ENCODE measurements around the gene ABI2. TPM values are rescaled to one million over a fixed set of nuclear protein-coding genes. Genes with fewer than 3 reads are reported as not detected.
"Not testable (repeated sequence)": the region's sequence is repeated elsewhere in the genome, so short reads cannot be mapped to it uniquely, and the experiment has no call there.

The ABI2 gene
- 33.5 and 58.3 TPM in 2 replicates for total RNA-seq

DNA sequence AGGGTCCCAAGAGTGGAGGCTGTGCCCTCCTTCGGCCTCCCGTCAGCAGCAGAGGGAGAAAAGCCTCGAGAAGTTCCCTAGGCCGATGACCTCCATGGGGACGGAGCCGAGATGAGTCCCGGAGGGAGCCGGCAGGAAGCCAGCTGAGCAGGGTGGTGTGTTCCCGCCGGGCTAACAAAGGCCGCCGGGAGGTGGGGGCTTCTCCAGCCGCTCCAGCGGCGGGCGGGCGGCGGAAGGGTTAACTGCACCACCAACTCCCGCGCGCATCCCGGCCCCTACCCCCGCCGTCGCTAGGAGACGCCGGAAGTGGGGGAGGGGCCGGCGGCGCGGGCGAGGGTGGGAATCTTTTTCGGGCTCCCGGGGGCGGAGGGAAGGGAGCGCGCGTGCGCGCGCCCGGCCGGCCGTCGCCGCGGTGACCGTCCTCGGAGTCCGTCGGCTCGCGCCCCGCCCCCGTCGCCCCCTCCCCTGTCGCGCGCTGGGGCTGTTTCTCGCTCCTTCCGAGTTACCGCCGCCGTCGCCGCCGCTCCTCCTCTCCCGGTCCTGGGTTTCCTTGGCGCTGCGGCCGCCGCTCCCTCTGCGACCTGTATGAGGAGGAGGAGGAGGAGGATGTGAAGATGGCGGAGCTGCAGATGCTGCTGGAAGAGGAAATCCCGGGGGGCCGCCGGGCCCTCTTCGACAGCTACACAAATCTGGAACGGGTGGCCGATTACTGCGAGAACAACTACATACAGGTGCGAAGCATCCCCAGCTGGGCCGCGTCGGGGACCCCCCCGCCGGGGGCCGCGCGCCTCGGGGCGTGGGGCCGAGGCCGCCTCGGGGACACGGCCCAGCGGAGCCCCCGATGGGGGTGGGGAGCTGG is at the start of gene ABI2:
Gene ABI2, plus strand, starts transcription at position 494 of the 859 bp plus-strand sequence. Its CDS starts 121 bp downstream, at position 615.
- TF ChIP-seq, protein P1, sequence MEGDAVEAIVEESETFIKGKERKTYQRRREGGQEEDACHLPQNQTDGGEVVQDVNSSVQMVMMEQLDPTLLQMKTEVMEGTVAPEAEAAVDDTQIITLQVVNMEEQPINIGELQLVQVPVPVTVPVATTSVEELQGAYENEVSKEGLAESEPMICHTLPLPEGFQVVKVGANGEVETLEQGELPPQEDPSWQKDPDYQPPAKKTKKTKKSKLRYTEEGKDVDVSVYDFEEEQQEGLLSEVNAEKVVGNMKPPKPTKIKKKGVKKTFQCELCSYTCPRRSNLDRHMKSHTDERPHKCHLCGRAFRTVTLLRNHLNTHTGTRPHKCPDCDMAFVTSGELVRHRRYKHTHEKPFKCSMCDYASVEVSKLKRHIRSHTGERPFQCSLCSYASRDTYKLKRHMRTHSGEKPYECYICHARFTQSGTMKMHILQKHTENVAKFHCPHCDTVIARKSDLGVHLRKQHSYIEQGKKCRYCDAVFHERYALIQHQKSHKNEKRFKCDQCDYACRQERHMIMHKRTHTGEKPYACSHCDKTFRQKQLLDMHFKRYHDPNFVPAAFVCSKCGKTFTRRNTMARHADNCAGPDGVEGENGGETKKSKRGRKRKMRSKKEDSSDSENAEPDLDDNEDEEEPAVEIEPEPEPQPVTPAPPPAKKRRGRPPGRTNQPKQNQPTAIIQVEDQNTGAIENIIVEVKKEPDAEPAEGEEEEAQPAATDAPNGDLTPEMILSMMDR (IDR thresholded peaks at IDR 0.05; ENCODE audit: insufficient read depth, low read depth, low read length) = no peak
- H3K4me3 ChIP-seq (ENCODE audit: low read depth, low read length) = peak within 1 kb of the TSS; percentile 80
- peak; percentile 77 for DNase-seq (ENCODE audit: low read depth)

DNA sequence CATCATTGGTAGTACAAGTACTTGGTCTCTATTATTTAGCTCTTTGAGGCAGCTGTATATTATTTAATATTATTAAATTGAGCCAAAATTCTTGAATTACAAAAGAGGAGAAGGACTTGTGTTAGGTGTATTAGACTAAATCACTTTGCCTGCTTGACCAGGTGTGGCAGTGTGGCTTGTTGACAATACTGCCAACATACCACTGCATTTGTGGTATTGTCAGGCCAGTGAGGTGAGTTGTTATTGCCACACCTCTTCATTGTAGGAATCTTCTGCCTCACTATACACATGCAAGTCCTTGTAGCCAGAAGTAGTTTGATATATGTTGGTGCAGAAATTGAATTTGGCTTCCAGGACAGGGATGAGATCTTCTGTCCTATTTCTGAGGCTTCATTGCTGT is 48.9 kb upstream of the ABI2 start:
- TF ChIP-seq, protein P1 (IDR thresholded peaks at IDR 0.05; ENCODE audit: insufficient read depth, low read depth, low read length) = no peak
- no peak overlapping the region for H3K4me3 ChIP-seq (ENCODE audit: low read depth, low read length)
- DNase-seq (ENCODE audit: low read depth) = no peak

DNA sequence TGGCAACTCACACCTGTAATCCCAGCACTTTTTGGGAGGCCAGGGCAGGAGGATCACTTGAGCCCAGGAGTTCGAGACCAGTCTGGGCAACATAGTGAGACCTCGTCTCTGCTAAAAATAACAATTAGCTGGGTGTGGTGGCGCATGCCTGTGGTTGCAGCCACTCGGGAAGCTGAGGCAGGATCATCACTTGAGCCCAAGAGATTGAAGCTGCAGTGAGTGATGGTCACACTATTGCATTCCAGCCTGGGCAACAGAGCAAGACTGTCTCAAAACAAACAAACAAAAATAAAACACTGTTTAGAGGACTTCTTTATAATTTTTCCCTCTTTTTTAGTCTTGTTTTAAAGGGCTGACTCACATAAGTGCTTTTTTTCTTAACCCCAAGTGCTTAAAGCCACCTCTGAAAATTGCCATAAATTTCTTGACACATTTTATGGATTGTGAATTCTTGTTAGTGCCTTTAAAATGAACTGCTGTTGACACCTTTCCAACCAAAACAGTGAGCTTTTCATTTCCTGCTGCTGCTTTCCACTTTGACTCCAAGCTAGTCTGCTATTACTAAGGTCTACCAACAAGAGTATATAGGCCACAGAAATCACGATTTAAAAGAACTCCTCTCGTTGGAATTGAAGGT is 47.6 kb upstream of the ABI2 start:
- TF ChIP-seq, protein P1 (IDR thresholded peaks at IDR 0.05; ENCODE audit: insufficient read depth, low read depth, low read length) = no peak
- peak; percentile 84 for DNase-seq (ENCODE audit: low read depth)
- no peak overlapping the region for H3K4me3 ChIP-seq (ENCODE audit: low read depth, low read length)

DNA sequence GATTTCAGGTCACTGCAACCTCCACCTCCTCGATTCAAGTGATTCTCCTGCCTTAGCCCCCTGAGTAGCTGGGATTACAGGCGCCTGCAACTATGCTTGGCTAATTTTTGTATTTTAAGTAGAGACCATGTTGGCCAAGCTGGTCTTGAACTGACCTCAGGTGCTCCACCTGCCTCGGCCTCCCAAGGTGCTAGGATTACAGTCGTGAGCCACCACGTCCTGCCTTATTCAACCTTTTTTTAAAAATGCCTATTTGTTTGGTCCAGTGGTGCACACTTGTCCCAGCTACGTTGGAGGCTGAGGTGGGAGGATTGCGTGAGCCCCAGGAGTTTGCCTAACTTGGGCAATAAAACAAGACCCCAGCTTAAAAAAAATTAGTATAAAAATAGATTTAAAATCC is 46.1 kb upstream of the ABI2 start:
- no peak for DNase-seq (ENCODE audit: low read depth)
- no peak overlapping the region for H3K4me3 ChIP-seq (ENCODE audit: low read depth, low read length)
- TF ChIP-seq, protein P1 (IDR thresholded peaks at IDR 0.05; ENCODE audit: insufficient read depth, low read depth, low read length) = no peak

DNA sequence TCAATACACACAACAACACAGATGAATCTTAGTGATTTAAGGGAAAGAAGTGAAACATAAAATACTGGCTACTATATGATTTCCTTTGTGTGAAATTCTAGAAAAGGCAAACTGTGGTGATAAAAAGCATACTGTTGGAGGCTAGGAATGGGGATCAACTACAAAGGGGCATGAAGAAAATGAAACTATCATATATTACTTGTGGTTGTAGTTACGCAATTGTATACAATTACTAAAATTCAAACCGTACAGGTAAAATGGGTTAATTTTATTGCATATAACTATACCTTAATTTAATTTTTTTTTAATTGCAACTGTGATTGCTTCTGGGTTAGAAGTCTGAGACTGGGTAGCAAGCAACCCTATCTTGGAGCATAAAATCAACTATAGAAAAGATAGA is 41.7 kb upstream of the ABI2 start:
- DNase-seq (ENCODE audit: low read depth) = no peak
- TF ChIP-seq, protein P1 (IDR thresholded peaks at IDR 0.05; ENCODE audit: insufficient read depth, low read depth, low read length) = no peak
- H3K4me3 ChIP-seq (ENCODE audit: low read depth, low read length) = no peak overlapping the region

DNA sequence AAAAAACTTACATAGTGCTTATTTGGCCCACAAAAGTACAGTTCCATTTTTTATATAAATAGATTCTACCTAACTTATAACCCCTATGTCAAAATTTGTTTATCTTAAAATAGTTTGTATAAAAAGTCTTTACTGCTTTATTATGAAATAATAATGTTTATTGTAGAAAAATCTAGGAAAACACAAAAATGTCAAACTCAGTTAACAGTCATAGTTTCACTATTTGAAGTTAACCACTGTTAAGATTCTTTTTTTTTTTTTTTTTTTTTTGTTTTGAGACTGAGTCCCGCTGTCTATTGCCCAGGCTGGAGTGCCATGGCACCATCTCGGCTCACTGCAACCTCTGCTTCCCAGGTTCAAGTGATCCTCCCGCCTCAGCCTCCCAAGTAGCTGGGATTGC is 26.5 kb upstream of the ABI2 start:
- TF ChIP-seq, protein P1 (IDR thresholded peaks at IDR 0.05; ENCODE audit: insufficient read depth, low read depth, low read length) = no peak

DNA sequence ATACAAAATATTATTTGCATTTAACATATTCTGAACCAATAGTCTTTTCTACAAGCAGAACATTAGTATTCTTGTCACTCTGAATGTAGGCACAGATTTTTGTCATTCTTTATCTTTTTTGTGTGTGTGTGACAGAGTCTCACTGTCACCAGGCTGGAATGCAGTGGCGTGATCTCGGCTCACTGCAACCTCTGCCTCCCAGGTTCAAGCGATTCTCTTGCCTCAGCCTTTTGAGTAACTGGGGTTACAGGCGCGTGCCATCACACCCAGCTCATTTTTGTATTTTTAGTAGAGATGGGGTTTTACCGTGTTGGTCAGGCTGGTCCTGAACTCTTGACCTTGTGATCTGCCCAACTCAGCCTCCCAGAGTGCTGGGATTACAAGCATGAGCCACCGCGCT is 25.6 kb upstream of the ABI2 start:
- not testable (repeated sequence) for DNase-seq (ENCODE audit: low read depth); H3K4me3 ChIP-seq (ENCODE audit: low read depth, low read length)

More for the DNA sequence above, 26.5 kb upstream of the ABI2 start:
- peak; percentile 33 for DNase-seq (ENCODE audit: low read depth)
- H3K4me3 ChIP-seq (ENCODE audit: low read depth, low read length) = no peak overlapping the region

Data from fibroblast of villous mesenchyme (primary cell).